K562 (cell line): ENCODE results near the gene CLGN. TPM values are rescaled to one million over a fixed set of nuclear protein-coding genes. Genes with fewer than 3 reads are reported as not detected.

ENCODE experiments used
- ATAC-seq: fragments of 200-7000 bp; cut with Tn5 transposase; 3 replicates; pipeline ENCODE4 v1.9.1; 2020; ENCODE audit warnings: moderate library complexity
- BruUV-seq: library from RNA; stranded (reverse); fragments of 400-500 nt; replicated peaks from 2 replicates; lab custom pipeline; 2021; lab: Mats Ljungman, UMichigan
- CTCF ChIA-PET: fragments of 300-600 bp; formaldehyde crosslinking; extraction: SDS; loops from one replicate; lab custom pipeline; 2021; ENCODE audit warnings: low intra/inter-chr PET ratio; lab: Yijun Ruan, JAX
- POLR2A ChIA-PET: fragments of 300-600, 350-650 bp; sonication (Branson Sonifier 250); formaldehyde crosslinking; extraction: SDS; loops from one replicate; lab custom pipeline; 2021; ENCODE audit warnings: antibody characterized with exemption, inconsistent platforms; lab: Yijun Ruan, JAX
- DNase-seq, 4 experiments: peaks; one replicate each; pipeline versions ENCODE4 v3.0.0 to v3.0.0-alpha.2; 2011 to 2018; ENCODE audit warnings: low spot score in 3 of 4, mixed read lengths in 3 of 4; ENCODE audit errors: extremely low read depth in 1 of 4
- FAIRE-seq: peaks from 2 replicates; lab custom pipeline; 2011; peaks lifted over from hg19 to GRCh38; lab: Jason Lieb, UNC
- H2AFZ ChIP-seq: 2 replicates; pipeline ENCODE4 v1.6.0; 2011; ENCODE audit warnings: low read depth, low read length, control low read depth, inconsistent platforms
- H3K27ac ChIP-seq: fragments of 200-600 bp; 3 replicates; pipeline ENCODE4 v1.8.0; 2011; ENCODE audit warnings: low read depth, mild to moderate bottlenecking, control low read depth, inconsistent platforms, low read length, moderate library complexity, mixed read lengths; ENCODE audit errors: extremely low read depth
- H3K27me3 ChIP-seq, 2 experiments: fragments of 300-600 bp in 1 of 2; 2 replicates in 1 of 2; 3 replicates in 1 of 2; pipeline versions ENCODE4 v1.6.0 to v1.8.0; 2011; ENCODE audit warnings: inconsistent platforms in 2 of 2, low read length in 2 of 2, mild to moderate bottlenecking in 1 of 2, mixed read lengths in 1 of 2, moderate library complexity in 1 of 2; ENCODE audit not compliant: control insufficient read depth in 2 of 2, insufficient read depth in 2 of 2
- H3K36me3 ChIP-seq: fragments of 300-600 bp; 3 replicates; pipeline ENCODE4 v1.8.0; 2011; ENCODE audit warnings: mild to moderate bottlenecking, low read length, inconsistent platforms; ENCODE audit not compliant: control insufficient read depth, insufficient read depth
- H3K4me1 ChIP-seq, 2 experiments: fragments of 200-600 bp in 1 of 2; replicated peaks in 1 of 2; 2 replicates in 1 of 2; 3 replicates in 1 of 2; pipeline versions ENCODE4 v1.5.1 to v1.8.0; 2011; ENCODE audit warnings: inconsistent platforms in 2 of 2, low read length in 2 of 2, mild to moderate bottlenecking in 1 of 2, mixed read lengths in 1 of 2, moderate library complexity in 1 of 2; ENCODE audit not compliant: control insufficient read depth in 2 of 2, insufficient read depth in 2 of 2
- H3K4me2 ChIP-seq: 2 replicates; pipeline ENCODE4 v1.6.1; 2011; ENCODE audit warnings: low read length, control low read depth, inconsistent platforms, mixed read lengths; ENCODE audit not compliant: insufficient read depth
- H3K4me3 ChIP-seq: fragments of 200-600 bp; sonication (generic), shearing (Covaris generic); 2 replicates; pipeline ENCODE4 v1.5.1; 2016; ENCODE audit warnings: control low read depth, inconsistent platforms
- H3K79me2 ChIP-seq: fragments of 200-600 bp; 3 replicates; pipeline ENCODE4 v1.8.0; 2011; ENCODE audit warnings: low read length, inconsistent platforms; ENCODE audit not compliant: control insufficient read depth, insufficient read depth
- H3K9ac ChIP-seq, 2 experiments: 2 replicates each; pipeline versions ENCODE4 v1.6.0 to v1.6.1; 2011; ENCODE audit warnings: low read depth in 2 of 2, low read length in 2 of 2, control low read depth in 1 of 2, inconsistent platforms in 1 of 2, mild to moderate bottlenecking in 1 of 2, mixed read lengths in 1 of 2; ENCODE audit not compliant: insufficient read depth in 1 of 2
- H3K9me1 ChIP-seq: one replicate; pipeline ENCODE4 v1.6.0; 2011; ENCODE audit warnings: inconsistent platforms, mild to moderate bottlenecking, low read length, moderate library complexity; ENCODE audit not compliant: control insufficient read depth, insufficient read depth
- H3K9me3 ChIP-seq: replicated peaks from 2 replicates; pipeline ENCODE4 v1.5.1; 2011; ENCODE audit warnings: low read depth, low read length, inconsistent platforms; ENCODE audit not compliant: control insufficient read depth, insufficient read depth
- H4K20me1 ChIP-seq: replicated peaks from 2 replicates; pipeline ENCODE4 v1.6.1; 2011; ENCODE audit warnings: low read length, inconsistent platforms, mixed read lengths; ENCODE audit not compliant: control insufficient read depth, insufficient read depth
- ARNT ChIP-seq, 2 experiments: fragments of 450-650 bp; IDR thresholded peaks; 2 replicates each; pipeline ENCODE4 v1.6.1; 2016; ENCODE audit warnings: mild to moderate bottlenecking in 1 of 2
- BHLHE40 ChIP-seq: IDR thresholded peaks from 2 replicates; pipeline ENCODE4 v1.6.1; 2011; ENCODE audit warnings: low read length, improper control_type of control experiment
- EP400 ChIP-seq: fragments of 450-650 bp; IDR thresholded peaks from 2 replicates; pipeline ENCODE4 v1.6.1; 2017; ENCODE audit warnings: antibody characterized with exemption, mild to moderate bottlenecking, moderate library complexity
- ETV6 ChIP-seq, 3 experiments: fragments of 150-350 bp in 1 of 3; sonication (generic) in 1 of 3; formaldehyde crosslinking in 1 of 3; IDR thresholded peaks; 2 replicates each; pipeline versions ENCODE4 v1.6.1 to v1.8.0; 2014 to 2022; ENCODE audit warnings: borderline replicate concordance in 2 of 3, low read depth in 2 of 3, antibody characterized with exemption in 1 of 3, low read length in 1 of 3, mild to moderate bottlenecking in 1 of 3, missing genetic modification reagents in 1 of 3
- GABPA ChIP-seq: fragments of 200-800 bp; sonication (Bioruptor generic); conservative IDR thresholded peaks from 2 replicates; pipeline ENCODE4 v1.6.1; 2016; ENCODE audit warnings: low read depth, missing genetic modification characterization, missing compliant biosample characterization
- JUND ChIP-seq, 2 experiments: IDR thresholded peaks; 2 replicates in 1 of 2; 3 replicates in 1 of 2; pipeline ENCODE4 v1.6.1; 2011; ENCODE audit warnings: borderline replicate concordance in 2 of 2, low read depth in 2 of 2, low read length in 2 of 2, improper control_type of control experiment in 1 of 2, missing biosample characterization in 1 of 2, missing genetic modification characterization in 1 of 2, missing genetic modification reagents in 1 of 2
- MXI1 ChIP-seq: IDR thresholded peaks from 2 replicates; pipeline ENCODE4 v1.6.1; 2011; ENCODE audit warnings: low read depth, mild to moderate bottlenecking, improper control_type of control experiment, low read length
- PHF8 ChIP-seq: fragments of 200-600 bp; sonication (generic); IDR thresholded peaks from 2 replicates; pipeline ENCODE4 v1.6.1; 2012; ENCODE audit warnings: mixed run types, mild to moderate bottlenecking, inconsistent platforms, low read length, moderate library complexity, borderline replicate concordance
- RBM14 ChIP-seq: fragments of 200-400 bp; formaldehyde crosslinking; IDR thresholded peaks from 2 replicates; pipeline ENCODE4 v1.6.1; 2018; ENCODE audit warnings: low read depth, mild to moderate bottlenecking, low read length, moderate library complexity, borderline replicate concordance; ENCODE audit not compliant: insufficient read depth
- SMARCC2 ChIP-seq: fragments of 450-650 bp; IDR thresholded peaks from 2 replicates; pipeline ENCODE4 v1.6.1; 2017; ENCODE audit warnings: antibody characterized with exemption, moderate library complexity, mild to moderate bottlenecking, low read depth
- SUPT5H ChIP-seq: fragments of 450-650 bp; IDR thresholded peaks from 2 replicates; pipeline ENCODE4 v1.6.1; 2016
- TRIM28 ChIP-seq: fragments of 450-650 bp; IDR thresholded peaks from 2 replicates; pipeline ENCODE4 v1.6.1; 2017
- WGBS: fragments of 100-300 bp; shearing (Covaris generic); methylation state at CpG from one replicate; pipeline ENCODE4 v1.1.6; 2016; ENCODE audit warnings: low coverage, mixed read lengths; ENCODE audit not compliant: insufficient coverage; ENCODE audit errors: missing lambda C conversion rate; 5-methylcytosine and 5-hydroxymethylcytosine counted together
- in situ Hi-C: fragments of 300-500 bp; cut with MboI; formaldehyde crosslinking; loops from 4 replicates; pipeline ENCODE4 v1.15.0; 2018; ENCODE audit warnings: inconsistent platforms, mixed read lengths
- intact Hi-C: fragments of 100-400 bp; cut with micrococcal nuclease; formaldehyde crosslinking; loops from 2 replicates; pipeline ENCODE4 v1.14.2; 2022
- polyA plus RNA-seq, 8 experiments: library from polyadenylated mRNA; depleted of rRNA in 4 of 8; stranded (reverse) in 5 of 8; unstranded in 3 of 8; fragments of >200 nt; fragmentation: Nextera tagmentation in 2 of 8; fragmentation: Illumina TruSeq in 1 of 8; extraction: Ambion mirVana in 2 of 8; extraction: Trizol in 1 of 8; gene quantifications; 2 replicates each; pipeline versions ENCODE4 v1.2.1 to v1.2.3, GENCODE V29; 2011 to 2014; ENCODE audit warnings: inconsistent platforms in 1 of 8, missing spikeins in 1 of 8
- total RNA-seq, 7 experiments: library from RNA; depleted of rRNA in 6 of 7; stranded (reverse); fragments of >200 nt in 6 of 7; fragmentation: Illumina TruSeq in 2 of 7; extraction: Trizol in 2 of 7; gene quantifications; 2 replicates each; pipeline versions ENCODE4 v1.2.1 to v1.2.3, GENCODE V29; 2011 to 2021; ENCODE audit warnings: low replicate concordance in 1 of 7
- TF ChIP-seq, protein P1 (sequence below): fragments of 450-650 bp; conservative IDR thresholded peaks from 2 replicates; pipeline ENCODE4 v1.6.1; 2016; ENCODE audit warnings: missing genetic modification characterization, low read depth, mild to moderate bottlenecking, control low read depth, missing compliant biosample characterization
- TF ChIP-seq, protein P2 (sequence below): fragments of 250-450 bp; sonication (Bioruptor Pico); IDR thresholded peaks from 2 replicates; pipeline ENCODE4 v1.5.1; 2021; ENCODE audit warnings: mild to moderate bottlenecking
- TF ChIP-seq, protein P3 (sequence below), 3 experiments: IDR thresholded peaks in 2 of 3; conservative IDR thresholded peaks in 1 of 3; 2 replicates each; pipeline ENCODE4 v1.5.1; 2011 to 2012; ENCODE audit warnings: low read length in 3 of 3, mild to moderate bottlenecking in 3 of 3, control low read depth in 2 of 3, improper control_type of control experiment in 1 of 3, inconsistent platforms in 1 of 3, low read depth in 1 of 3, mixed read lengths in 1 of 3, moderate library complexity in 1 of 3; ENCODE audit not compliant: insufficient read depth in 2 of 3

Gene CLGN
- total and polyA plus RNA-seq, 9 of the 15 experiments (the other 6 are each of a cell fraction or from before 2014, with no cell fraction given): 0.22 to 3.6 (median 2.7) TPM

DNA sequence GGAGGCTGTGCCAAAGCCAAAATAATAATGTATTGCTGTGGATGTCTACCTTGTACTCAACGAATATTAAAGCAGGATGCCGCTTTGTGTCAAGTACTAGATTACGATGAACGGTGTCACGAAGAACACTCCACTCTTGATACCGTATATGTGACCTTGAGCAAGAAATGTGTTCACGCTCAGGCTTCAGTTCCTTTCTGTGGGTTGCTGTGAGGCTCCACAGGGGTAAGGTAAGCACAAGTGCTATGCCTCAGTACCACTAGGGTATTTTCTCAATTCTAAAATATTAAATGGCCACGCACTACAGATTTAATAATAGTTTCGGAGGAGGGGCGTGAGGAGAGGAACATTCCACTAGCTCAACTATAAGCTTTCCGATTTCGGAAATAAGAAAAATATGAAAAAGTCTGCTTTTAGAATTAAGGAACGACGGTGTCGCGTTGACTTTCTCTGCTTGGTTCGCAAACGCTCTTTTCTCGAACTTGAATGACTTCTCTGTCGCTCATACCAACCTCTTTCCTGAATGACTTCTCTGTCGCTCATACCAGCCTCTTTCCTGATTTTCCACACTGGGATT lies 54.6 kb downstream of the CLGN start:
- no peaks in the 10 kb centered on the region for H3K36me3 ChIP-seq
- peak overlapping the region; percentile 89 for H3K4me2 ChIP-seq
- H3K27me3 ChIP-seq: no peaks in the 10 kb centered on the region
- H3K27ac ChIP-seq: peak overlapping the region; percentile 61
- H3K4me3 ChIP-seq: peak overlapping the region; percentile 89
- in situ Hi-C loops (loop anchor here (25.0 kb wide), 1 partner anchor 489 kb away; no protein-coding TSS in a partner anchor), intact Hi-C loops (loop anchor here (5.0 kb wide), 2 partner anchors 124 to 149 kb away; partner anchors contain the start of genes ELMOD2 and MGAT4D)
- 5% methylated on average over 21 of the region's 21 CpGs for WGBS
- ChIA-PET POLR2A (interaction anchor here (0.6 to 2.0 kb wide), 6 partner anchors 9 to 198 kb away, joined by 3 to 6 read pairs (median 4); partner anchors contain the start of gene CLGN), CTCF (no interaction called here)
- H4K20me1 ChIP-seq: no peaks in the 10 kb centered on the region
- H3K9me1 ChIP-seq: no peaks in the 10 kb centered on the region
- FAIRE-seq: peak; percentile 29
- H3K9ac ChIP-seq: peak overlapping the region; percentile 81 to 90; a peak in 3 of 4 replicates
- peaks cover 42% of the 10 kb centered on the region for H3K79me2 ChIP-seq
- peak; percentile 31 to 55 (median 42) for DNase-seq
- H3K4me1 ChIP-seq: peaks cover 6 to 7% of the 10 kb centered on the region in 2 experiments; a peak in 3 of 5 replicates
- peak overlapping the region; percentile 95 for H2AFZ ChIP-seq
- H3K9me3 ChIP-seq: no peaks in the 10 kb centered on the region
- peak; percentile 80 for ATAC-seq
- BruUV-seq: TSS peak; percentile 88
- peak; percentile 26; the same call in 1 of the 2 replicates for TF ChIP-seq EP400
- no peak for TF ChIP-seq MXI1
- TF ChIP-seq ARNT (IDR thresholded peaks at IDR 0.05): 0 out of 4 replicates have a peak, but pooled peaks of 1 of the 2 experiments have one; percentile 26
- TF ChIP-seq JUND (IDR thresholded peaks at IDR 0.05; ENCODE audit: borderline replicate concordance, low read depth, low read length): no peak
- peak; percentile 10; the same call in 1 of the 3 replicates for TF ChIP-seq JUND (tag; IDR thresholded peaks at IDR 0.05; ENCODE audit: borderline replicate concordance, low read depth, low read length)
- peak; percentile 60 for TF ChIP-seq PHF8
- peak; percentile 17; the same call in 1 of the 2 replicates for TF ChIP-seq GABPA
- TF ChIP-seq, protein P1, sequence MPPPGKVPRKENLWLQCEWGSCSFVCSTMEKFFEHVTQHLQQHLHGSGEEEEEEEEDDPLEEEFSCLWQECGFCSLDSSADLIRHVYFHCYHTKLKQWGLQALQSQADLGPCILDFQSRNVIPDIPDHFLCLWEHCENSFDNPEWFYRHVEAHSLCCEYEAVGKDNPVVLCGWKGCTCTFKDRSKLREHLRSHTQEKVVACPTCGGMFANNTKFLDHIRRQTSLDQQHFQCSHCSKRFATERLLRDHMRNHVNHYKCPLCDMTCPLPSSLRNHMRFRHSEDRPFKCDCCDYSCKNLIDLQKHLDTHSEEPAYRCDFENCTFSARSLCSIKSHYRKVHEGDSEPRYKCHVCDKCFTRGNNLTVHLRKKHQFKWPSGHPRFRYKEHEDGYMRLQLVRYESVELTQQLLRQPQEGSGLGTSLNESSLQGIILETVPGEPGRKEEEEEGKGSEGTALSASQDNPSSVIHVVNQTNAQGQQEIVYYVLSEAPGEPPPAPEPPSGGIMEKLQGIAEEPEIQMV (tag): peak; percentile 54
- TF ChIP-seq BHLHE40: no peak
- no peak for TF ChIP-seq ETV6 (IDR thresholded peaks at IDR 0.05; ENCODE audit: borderline replicate concordance in 1 of 2, low read depth in 2 of 2, low read length in 1 of 2)
- TF ChIP-seq ETV6 (CRISPR knock-in tag; IDR thresholded peaks at IDR 0.05; ENCODE audit: borderline replicate concordance): no peak
- no peak for TF ChIP-seq RBM14
- TF ChIP-seq SUPT5H: 0 out of 2 replicates have a peak, but pooled peaks have one; percentile 86
- TF ChIP-seq, protein P2, sequence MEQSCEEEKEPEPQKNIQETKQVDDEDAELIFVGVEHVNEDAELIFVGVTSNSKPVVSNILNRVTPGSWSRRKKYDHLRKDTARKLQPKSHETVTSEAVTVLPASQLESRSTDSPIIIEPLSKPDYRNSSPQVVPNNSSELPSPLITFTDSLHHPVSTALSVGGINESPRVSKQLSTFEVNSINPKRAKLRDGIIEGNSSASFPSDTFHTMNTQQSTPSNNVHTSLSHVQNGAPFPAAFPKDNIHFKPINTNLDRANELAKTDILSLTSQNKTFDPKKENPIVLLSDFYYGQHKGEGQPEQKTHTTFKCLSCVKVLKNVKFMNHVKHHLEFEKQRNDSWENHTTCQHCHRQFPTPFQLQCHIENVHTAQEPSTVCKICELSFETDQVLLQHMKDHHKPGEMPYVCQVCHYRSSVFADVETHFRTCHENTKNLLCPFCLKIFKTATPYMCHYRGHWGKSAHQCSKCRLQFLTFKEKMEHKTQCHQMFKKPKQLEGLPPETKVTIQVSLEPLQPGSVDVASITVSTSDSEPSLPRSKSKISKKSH (CRISPR knock-in tag): no peak
- TF ChIP-seq, protein P3, sequence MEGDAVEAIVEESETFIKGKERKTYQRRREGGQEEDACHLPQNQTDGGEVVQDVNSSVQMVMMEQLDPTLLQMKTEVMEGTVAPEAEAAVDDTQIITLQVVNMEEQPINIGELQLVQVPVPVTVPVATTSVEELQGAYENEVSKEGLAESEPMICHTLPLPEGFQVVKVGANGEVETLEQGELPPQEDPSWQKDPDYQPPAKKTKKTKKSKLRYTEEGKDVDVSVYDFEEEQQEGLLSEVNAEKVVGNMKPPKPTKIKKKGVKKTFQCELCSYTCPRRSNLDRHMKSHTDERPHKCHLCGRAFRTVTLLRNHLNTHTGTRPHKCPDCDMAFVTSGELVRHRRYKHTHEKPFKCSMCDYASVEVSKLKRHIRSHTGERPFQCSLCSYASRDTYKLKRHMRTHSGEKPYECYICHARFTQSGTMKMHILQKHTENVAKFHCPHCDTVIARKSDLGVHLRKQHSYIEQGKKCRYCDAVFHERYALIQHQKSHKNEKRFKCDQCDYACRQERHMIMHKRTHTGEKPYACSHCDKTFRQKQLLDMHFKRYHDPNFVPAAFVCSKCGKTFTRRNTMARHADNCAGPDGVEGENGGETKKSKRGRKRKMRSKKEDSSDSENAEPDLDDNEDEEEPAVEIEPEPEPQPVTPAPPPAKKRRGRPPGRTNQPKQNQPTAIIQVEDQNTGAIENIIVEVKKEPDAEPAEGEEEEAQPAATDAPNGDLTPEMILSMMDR (IDR thresholded peaks at IDR 0.05 in 2 of 3, conservative IDR thresholded peaks at IDR 0.05 in 1 of 3; ENCODE audit: insufficient read depth in 2 of 3, low read depth in 1 of 3, low read length in 3 of 3): peak in 1 of 3 experiments; percentile 4; a peak in 1 of 6 replicates
- TF ChIP-seq TRIM28: 0 out of 2 replicates have a peak, but pooled peaks have one; percentile 32
- 0 out of 2 replicates have a peak, but pooled peaks have one; percentile 34 for TF ChIP-seq SMARCC2
